ENCODE data around the gene ESAM. TPM values are rescaled to one million over a fixed set of nuclear protein-coding genes. Genes with fewer than 3 reads are reported as not detected.

The ESAM gene
- total and polyA plus RNA-seq, 2 donors (not counting 1 experiment from before 2014, with no cell fraction given), result 1.4 to 14.5 TPM

- TF ChIP-seq EZH2 (IDR thresholded peaks at IDR 0.05; ENCODE audit: borderline replicate concordance, insufficient read depth, low read depth, low read length, poor library complexity, severe bottlenecking) (no peak), CTCF (IDR thresholded peaks at IDR 0.05) (no peak)
- Histone ChIP-seq H3K9me3 (ENCODE audit: control extremely low read depth in 1 of 3, control insufficient read depth in 2 of 3, insufficient read depth in 1 of 3, low read length in 2 of 3) (no peaks in the 10 kb centered on the region), H3K79me2 (ENCODE audit: control insufficient read depth, insufficient read depth, low read length) (no peaks in the 10 kb centered on the region), H3K36me3 (replicated peaks in 1 of 2; ENCODE audit: control extremely low read depth in 1 of 2, control insufficient read depth in 1 of 2, extremely low read depth in 1 of 2, insufficient read depth in 2 of 2, low read length in 1 of 2) (no peaks in the 10 kb centered on the region), H3K9ac (ENCODE audit: low read length) (no peak overlapping the region), H3K4me2 (replicated peaks; ENCODE audit: low read depth, low read length, poor library complexity, severe bottlenecking) (no peak overlapping the region), H4K20me1 (ENCODE audit: control insufficient read depth, insufficient read depth, low read length, poor library complexity, severe bottlenecking) (no peaks in the 10 kb centered on the region), H3K27me3 (replicated peaks in 1 of 4; ENCODE audit: control extremely low read depth in 1 of 4, control insufficient read depth in 3 of 4, insufficient read depth in 4 of 4, low read length in 3 of 4) (peaks cover 0 to 4% (median 3%) of the 10 kb centered on the region in 4 experiments), H3K27ac (ENCODE audit: low read length in 2 of 2) (no peak overlapping the region), H3K4me3 (ENCODE audit: control extremely low read depth in 1 of 5, extremely low read depth in 1 of 5, insufficient read depth in 1 of 5, low read depth in 2 of 5, low read length in 4 of 5) (no peak overlapping the region), H3K4me1 (ENCODE audit: control insufficient read depth in 2 of 2, insufficient read depth in 2 of 2, low read length in 2 of 2) (no peaks in the 10 kb centered on the region), H2AFZ (ENCODE audit: insufficient read depth, low read depth, low read length, poor library complexity, severe bottlenecking) (no peak overlapping the region)
- Mint-ChIP-seq H3K4me3 (no peak overlapping the region), H3K27me3 (peaks cover 23% of the 10 kb centered on the region), H3K4me1 (no peaks in the 10 kb centered on the region), H3K27ac (no peak overlapping the region), H3K9me3 (ENCODE audit: insufficient read depth) (no peaks in the 10 kb centered on the region)
- ATAC-seq (ENCODE audit: low read depth), result no peak
- POLR2A ChIA-PET, result no interaction called here
- intact Hi-C loops (cut with micrococcal nuclease), result no loop called here
- CTCF ChIA-PET, result no interaction called here
- WGBS (ENCODE audit: insufficient coverage), result 93% methylated on average over 4 of the region's 10 CpGs
- no peak for DNase-seq
These were observed 49.5 kb upstream of the ESAM start for GRCh38 chr11:124811399-124812125.

DNA sequence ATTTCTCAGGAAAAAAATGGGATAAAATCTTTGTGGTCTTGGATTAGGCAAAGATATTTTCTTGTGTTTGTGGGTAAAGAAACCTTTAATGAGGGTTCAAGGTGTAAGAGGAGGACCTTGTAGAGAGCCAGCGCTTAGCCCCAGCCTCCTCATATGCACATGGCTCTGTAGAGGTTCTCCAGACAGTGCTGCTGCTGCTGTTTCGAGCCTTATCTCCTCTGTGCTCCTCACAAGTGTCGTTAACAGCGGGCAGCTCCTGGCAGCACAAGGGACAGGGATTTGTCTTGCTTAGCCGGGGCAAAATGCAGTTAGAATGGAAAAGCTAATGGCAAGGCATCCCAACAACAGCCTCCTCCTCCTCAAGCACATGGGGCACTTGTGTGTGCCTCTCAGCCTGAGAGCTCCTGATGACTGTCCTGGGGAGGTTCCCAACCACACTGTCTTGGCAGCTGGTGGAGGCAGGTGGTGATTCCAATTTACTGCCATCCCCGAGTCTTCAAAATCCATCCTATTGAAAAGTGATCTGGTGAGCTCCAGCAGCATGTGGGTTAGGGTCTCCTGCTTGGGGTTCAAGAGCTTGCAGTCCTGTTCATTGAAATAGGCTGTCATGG lies 45.7 kb upstream of the ESAM start:
- TF ChIP-seq CTCF (IDR thresholded peaks at IDR 0.05) (no peak), EZH2 (IDR thresholded peaks at IDR 0.05; ENCODE audit: borderline replicate concordance, insufficient read depth, low read depth, low read length, poor library complexity, severe bottlenecking) (no peak)
- Mint-ChIP-seq H3K27me3 (peaks cover 6% of the 10 kb centered on the region), H3K4me1 (no peaks in the 10 kb centered on the region), H3K27ac (no peak overlapping the region), H3K4me3 (no peak overlapping the region), H3K9me3 (ENCODE audit: insufficient read depth) (no peaks in the 10 kb centered on the region)
- DNase-seq (no peak), ATAC-seq (ENCODE audit: low read depth) (no peak)
- WGBS (ENCODE audit: insufficient coverage), result 95% methylated on average over 3 of the region's 6 CpGs
- Histone ChIP-seq H3K27me3 (replicated peaks in 1 of 4; ENCODE audit: control extremely low read depth in 1 of 4, control insufficient read depth in 3 of 4, insufficient read depth in 4 of 4, low read length in 3 of 4) (peaks cover 0 to 3% (median 0%) of the 10 kb centered on the region in 4 experiments), H4K20me1 (ENCODE audit: control insufficient read depth, insufficient read depth, low read length, poor library complexity, severe bottlenecking) (no peaks in the 10 kb centered on the region), H3K4me1 (ENCODE audit: control insufficient read depth in 2 of 2, insufficient read depth in 2 of 2, low read length in 2 of 2) (no peaks in the 10 kb centered on the region), H3K36me3 (replicated peaks in 1 of 2; ENCODE audit: control extremely low read depth in 1 of 2, control insufficient read depth in 1 of 2, extremely low read depth in 1 of 2, insufficient read depth in 2 of 2, low read length in 1 of 2) (no peaks in the 10 kb centered on the region), H3K9ac (ENCODE audit: low read length) (no peak overlapping the region), H3K4me2 (replicated peaks; ENCODE audit: low read depth, low read length, poor library complexity, severe bottlenecking) (no peak overlapping the region), H3K9me3 (ENCODE audit: control extremely low read depth in 1 of 3, control insufficient read depth in 2 of 3, insufficient read depth in 1 of 3, low read length in 2 of 3) (no peaks in the 10 kb centered on the region), H3K27ac (ENCODE audit: low read length in 2 of 2) (no peak overlapping the region), H3K4me3 (ENCODE audit: control extremely low read depth in 1 of 5, extremely low read depth in 1 of 5, insufficient read depth in 1 of 5, low read depth in 2 of 5, low read length in 4 of 5) (no peak overlapping the region), H3K79me2 (ENCODE audit: control insufficient read depth, insufficient read depth, low read length) (no peaks in the 10 kb centered on the region), H2AFZ (ENCODE audit: insufficient read depth, low read depth, low read length, poor library complexity, severe bottlenecking) (no peak overlapping the region)
- CTCF ChIA-PET, result no interaction called here
- intact Hi-C loops (cut with micrococcal nuclease), result no loop called here
- POLR2A ChIA-PET, result no interaction called here
